HG02943 (cell line): ENCODE data around the gene CCDC126.
"Not testable (repeated sequence)": the region's sequence is repeated elsewhere in the genome, so short reads cannot be mapped to it uniquely, and the experiment has no call there.

Experiments
- ATAC-seq: cut with Tn5 transposase; IDR thresholded peaks from one replicate; pipeline ENCODE4 v1.9.1; 2021; ENCODE audit warnings: mild to moderate bottlenecking, low read depth, moderate library complexity; ENCODE audit not compliant: unreplicated experiment

CCDC126 gene

GRCh38 chr7:23622506-23622925 is 25.3 kb downstream of the CCDC126 start:
- no peak for ATAC-seq

DNA sequence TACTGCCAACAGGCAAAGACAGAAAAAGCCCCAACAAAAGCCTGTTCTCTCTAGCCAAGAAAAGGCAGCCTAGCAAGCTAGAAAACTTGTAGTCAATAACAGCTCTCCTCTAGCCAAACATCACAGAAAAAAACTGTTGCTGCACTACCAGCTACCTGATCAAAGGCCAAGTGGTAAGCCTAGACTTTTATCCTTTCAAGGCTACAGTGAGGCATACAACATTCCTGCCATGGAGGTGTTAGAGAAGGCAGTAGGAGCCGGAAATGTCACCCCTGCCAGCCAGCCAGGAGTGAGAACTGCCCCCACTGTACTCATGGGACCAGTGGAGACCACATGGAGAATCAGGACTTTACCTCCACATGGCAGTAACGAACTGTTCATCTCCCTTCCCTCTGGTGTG is 31.2 kb downstream of the CCDC126 start:
- ATAC-seq, result no peak

DNA sequence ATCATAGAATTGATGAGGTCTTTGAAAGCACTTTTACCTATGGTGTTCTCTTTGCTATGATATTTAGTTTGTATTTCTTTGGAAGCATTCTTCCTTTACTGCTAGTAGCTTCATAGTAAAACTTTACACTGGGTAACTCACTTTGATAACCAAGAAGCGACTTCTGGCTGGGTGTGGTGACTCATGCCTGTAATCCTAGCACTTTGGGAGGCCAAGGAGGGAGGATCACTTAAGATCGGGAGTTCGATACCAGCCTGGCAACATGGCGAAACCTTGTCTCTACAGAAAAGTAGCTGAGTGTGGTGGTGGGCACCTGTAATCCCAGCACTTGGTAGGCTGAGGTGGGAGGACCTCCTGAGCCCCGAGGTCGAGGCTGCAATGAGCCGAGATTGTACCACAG is 36.2 kb downstream of the CCDC126 start:
- no peak for ATAC-seq

DNA sequence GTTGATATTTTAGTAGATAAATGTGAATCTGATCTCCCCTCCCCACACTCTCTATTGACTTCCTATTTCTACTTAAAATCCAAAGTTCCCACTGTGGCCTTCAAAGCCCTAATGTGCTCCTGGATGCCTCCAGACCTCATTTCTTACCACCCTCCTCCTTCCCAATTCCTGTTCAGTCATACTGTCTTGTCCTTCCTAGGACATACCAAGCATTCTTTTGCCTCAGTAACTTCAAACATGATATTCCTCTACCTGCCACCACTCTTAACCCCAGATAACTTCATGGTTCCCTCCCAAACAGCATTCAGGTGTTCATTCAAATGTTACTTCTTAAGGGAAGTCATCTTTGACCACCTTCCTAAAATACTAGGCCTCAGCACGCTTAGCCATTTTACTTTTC is 48.6 kb downstream of the CCDC126 start:
- no peak for ATAC-seq

- no peak for ATAC-seq
Observed at GRCh38 chr7:23653942-23654341, 56.8 kb downstream of the CCDC126 start.

- ATAC-seq, result no peak
Observed at GRCh38 chr7:23654508-23654907, 57.3 kb downstream of the CCDC126 start.

DNA sequence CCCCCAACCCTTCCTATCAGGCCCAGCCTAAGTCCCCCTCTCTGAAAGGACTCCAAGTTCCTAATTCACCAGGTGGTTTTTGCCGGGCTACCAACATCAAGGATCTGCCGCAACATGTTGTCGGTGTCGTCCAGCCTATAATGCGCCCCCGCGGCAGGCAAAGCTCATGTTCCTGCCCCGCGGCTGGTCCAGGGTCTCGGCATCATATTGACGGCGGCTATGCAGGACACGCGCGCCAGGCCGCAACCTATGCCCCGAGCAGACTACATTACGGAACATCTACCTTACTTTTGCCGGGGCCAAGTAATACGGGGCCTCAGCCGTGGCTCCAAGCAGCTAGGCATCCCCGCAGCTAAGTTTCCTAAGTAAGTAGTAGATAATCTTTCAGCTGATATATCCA is 58.3 kb downstream of the CCDC126 start:
- ATAC-seq, result no peak

DNA sequence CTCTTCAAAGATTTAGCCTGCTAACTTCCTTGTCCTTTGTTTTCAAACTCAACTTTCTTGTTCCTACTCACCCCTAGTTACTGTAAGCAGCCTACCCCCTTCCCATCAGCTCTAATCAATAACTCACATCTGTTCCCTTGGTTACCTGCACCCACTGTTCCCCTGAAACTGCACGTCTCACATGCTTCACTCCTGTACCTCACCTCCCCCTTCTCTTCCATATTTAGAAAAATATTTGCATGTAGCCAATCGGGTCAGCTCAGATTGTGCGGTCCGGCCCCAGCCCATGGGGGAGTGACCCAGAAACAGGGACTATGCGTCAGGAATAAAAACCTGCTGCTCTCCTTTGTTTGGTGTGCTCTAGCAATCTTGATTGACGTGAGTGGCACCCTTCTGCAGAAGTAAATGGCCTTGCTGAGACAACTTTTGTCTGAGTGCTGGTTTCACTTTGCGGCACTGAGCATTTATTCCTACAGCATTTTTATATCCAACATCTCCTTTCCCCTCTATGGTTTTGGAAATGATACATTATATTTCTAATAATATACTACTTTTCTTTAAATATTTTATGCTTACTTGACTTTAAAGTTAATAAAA is 61.7 kb downstream of the CCDC126 start:
- no peak for ATAC-seq

GRCh38 chr7:23661385-23661784 is 64.2 kb downstream of the CCDC126 start:
- ATAC-seq, result no peak

- ATAC-seq, result no peak
Observed at GRCh38 chr7:23662124-23662983, 65.2 kb downstream of the CCDC126 start.

- ATAC-seq, result no peak
Observed at GRCh38 chr7:23662984-23663313, 65.8 kb downstream of the CCDC126 start.

GRCh38 chr7:23664122-23664521 is 66.9 kb downstream of the CCDC126 start:
- no peak for ATAC-seq

DNA sequence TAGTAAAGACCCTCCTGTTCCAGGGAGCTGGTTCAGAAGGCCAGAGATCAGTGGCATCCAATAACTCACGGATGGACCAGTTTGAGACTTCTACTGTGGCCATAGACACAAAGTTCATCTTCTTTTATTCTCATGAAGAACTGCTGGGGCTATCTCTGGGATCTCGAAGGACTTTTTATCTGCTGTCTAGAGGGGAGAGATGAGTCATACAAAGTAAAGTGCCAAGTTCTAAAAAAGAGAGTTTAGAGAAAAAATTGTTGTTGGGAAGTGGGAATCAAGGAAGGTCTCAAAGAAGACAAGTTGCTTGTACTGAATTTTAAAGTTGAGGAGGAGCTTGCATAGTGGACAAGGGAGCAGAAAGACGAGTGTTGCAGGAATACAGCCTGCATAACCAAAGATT is 74.9 kb downstream of the CCDC126 start:
- ATAC-seq, result no peak

DNA sequence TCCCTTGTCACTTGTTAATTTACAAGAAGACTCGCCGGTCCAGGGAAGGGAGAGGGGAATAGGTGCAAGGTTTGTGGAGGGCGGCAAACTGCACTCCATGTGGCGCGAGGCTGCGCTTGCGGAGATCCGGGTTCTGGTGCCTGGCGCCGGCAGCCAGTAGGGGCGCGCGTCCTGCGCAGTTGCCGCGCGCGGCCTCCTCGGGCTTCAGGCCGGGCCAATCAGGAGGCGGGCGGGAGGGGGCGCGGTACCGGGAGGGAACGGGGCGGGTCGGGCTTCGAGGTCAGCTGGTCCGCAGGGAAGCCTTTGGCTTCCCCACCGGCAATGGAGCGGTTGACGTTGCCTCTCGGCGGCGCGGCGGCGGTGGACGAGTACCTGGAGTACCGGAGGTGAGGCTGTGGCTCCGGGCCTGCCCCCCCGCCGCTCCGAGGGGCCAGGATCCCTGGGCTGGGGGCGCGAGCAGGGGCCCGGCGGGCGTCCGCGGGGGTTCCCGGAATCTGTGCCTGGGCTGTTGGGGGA is 82.8 kb downstream of the CCDC126 start, which contains the start of gene FAM221A:
Gene FAM221A (plus strand): TSS at position 302 of the 516 bp plus-strand sequence. CDS start 20 bp downstream, at position 322.
- peak; percentile 70 for ATAC-seq

DNA sequence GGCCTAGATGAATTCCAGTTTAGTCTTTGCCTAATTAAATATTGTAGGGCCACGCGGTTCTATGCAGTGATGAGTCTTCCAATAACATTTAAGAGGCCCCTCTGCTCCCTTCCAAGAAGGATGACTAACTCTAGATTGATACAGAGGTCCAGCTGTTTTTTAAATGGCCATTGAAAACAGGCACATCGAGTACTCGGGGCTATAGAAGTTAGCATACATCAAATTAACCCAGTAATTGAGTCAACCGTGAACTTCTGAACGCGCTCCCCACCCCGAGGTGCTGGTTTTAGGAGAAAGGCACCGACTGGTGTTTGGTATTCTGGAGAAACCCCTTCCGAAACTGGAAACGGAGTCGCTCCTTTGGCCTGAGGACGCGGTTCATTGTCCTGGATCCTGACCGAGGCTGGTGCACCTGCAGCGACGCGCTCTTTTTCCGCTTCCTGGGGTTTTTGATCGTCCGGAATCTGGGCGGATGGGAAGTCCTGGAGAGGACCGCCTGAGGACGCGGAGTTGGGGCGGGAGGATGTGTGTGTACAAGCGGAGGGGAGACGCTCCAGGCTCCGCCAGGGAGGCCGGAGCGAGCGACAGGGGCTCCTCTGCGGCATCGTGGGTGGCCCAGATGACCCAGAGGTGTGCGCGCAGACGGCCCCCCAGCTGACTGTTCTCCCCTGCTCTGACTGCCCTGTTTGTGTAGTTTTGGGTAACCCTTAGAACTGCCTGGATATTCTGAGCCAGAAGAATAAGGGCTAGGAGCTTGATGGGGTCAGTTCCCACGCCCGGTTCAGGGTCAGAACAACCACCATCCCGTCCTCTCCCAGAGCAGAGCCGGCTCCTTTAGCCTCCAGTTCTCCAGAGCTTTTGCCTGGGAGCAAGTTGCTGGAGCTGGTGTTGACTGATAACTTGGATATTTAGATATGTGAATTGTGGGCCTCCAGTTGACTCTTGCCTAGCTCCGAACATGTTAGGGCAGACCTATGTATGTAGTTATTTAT is 83.5 kb downstream of the CCDC126 start:
- ATAC-seq, result peak; percentile 46

- not testable (repeated sequence) for ATAC-seq
Observed at GRCh38 chr7:23684041-23684440, 86.9 kb downstream of the CCDC126 start.

- no peak for ATAC-seq
Observed at GRCh38 chr7:23685731-23686130, 88.5 kb downstream of the CCDC126 start.

- no peak for ATAC-seq
Observed at GRCh38 chr7:23687011-23687410, 89.8 kb downstream of the CCDC126 start.

GRCh38 chr7:23689165-23689564 is 92.0 kb downstream of the CCDC126 start:
- ATAC-seq, result no peak

GRCh38 chr7:23691320-23691719 is 94.1 kb downstream of the CCDC126 start:
- no peak for ATAC-seq

DNA sequence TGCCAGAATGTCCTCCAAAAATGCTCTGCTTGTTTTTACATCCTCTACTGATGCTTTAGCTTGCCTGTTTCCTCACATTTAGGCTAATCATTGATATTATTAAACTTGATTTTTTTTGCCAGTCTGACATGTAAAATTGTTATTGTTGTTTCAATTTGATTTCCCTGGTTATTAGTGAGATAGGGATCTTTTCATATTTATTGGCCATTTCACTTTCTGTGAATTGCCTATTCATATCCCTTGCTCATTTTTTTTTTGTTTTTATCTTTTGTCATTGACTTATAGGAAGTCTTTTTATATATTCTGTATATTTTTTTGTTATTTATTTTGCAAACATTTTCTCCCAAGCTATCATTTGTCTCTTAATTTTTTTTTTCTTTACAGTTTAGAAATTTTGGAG is 96.0 kb downstream of the CCDC126 start:
- no peak for ATAC-seq
